IMR-90 (cell line): Measurements from ENCODE around the gene IAPP.
"Not testable (repeated sequence)": the region's sequence is repeated elsewhere in the genome, so short reads cannot be mapped to it uniquely, and the experiment has no call there.

ENCODE experiments used
- BHLHE40 ChIP-seq: fragments of 150-350 bp; IDR thresholded peaks from 2 replicates; pipeline ENCODE4 v1.6.1; 2016; ENCODE audit warnings: mild to moderate bottlenecking, low read depth, low read length
- CEBPB ChIP-seq: IDR thresholded peaks from 2 replicates; pipeline ENCODE4 v1.6.1; 2012; ENCODE audit warnings: low read depth, low read length, improper control_type of control experiment
- CHD1 ChIP-seq: IDR thresholded peaks from 2 replicates; pipeline ENCODE4 v1.6.1; 2012; ENCODE audit warnings: low read depth, low read length, improper control_type of control experiment
- MAFK ChIP-seq: IDR thresholded peaks from 2 replicates; pipeline ENCODE4 v1.6.1; 2012; ENCODE audit warnings: low read depth, low read length, improper control_type of control experiment
- MAZ ChIP-seq: IDR thresholded peaks from 2 replicates; pipeline ENCODE4 v1.6.1; 2012; ENCODE audit warnings: low read depth, mild to moderate bottlenecking, low read length, improper control_type of control experiment, moderate library complexity, borderline replicate concordance
- MXI1 ChIP-seq: IDR thresholded peaks from 2 replicates; pipeline ENCODE4 v1.6.1; 2012; ENCODE audit warnings: low read depth, mild to moderate bottlenecking, low read length, moderate library complexity, borderline replicate concordance
- POLR2A ChIP-seq: IDR thresholded peaks from 2 replicates; pipeline ENCODE4 v1.6.1; 2012; ENCODE audit warnings: mild to moderate bottlenecking, low read depth, low read length
- RAD21 ChIP-seq: IDR thresholded peaks from 2 replicates; pipeline ENCODE4 v1.6.1; 2012; ENCODE audit warnings: low read length, improper control_type of control experiment
- RFX5 ChIP-seq: IDR thresholded peaks from 2 replicates; pipeline ENCODE4 v1.8.0; 2012; ENCODE audit warnings: low read depth, mild to moderate bottlenecking, low read length, moderate library complexity
- SMC3 ChIP-seq: fragments of 150-350 bp; IDR thresholded peaks from 2 replicates; pipeline ENCODE4 v1.6.1; 2016; ENCODE audit warnings: low read depth, mild to moderate bottlenecking, antibody characterized with exemption, low read length, moderate library complexity
- TF ChIP-seq, protein P1 (sequence below): conservative IDR thresholded peaks from 2 replicates; pipeline ENCODE4 v1.5.1; 2012; ENCODE audit warnings: mild to moderate bottlenecking, low read depth, low read length, improper control_type of control experiment
- TF ChIP-seq, protein P2 (sequence below): fragments of 150-350 bp; IDR thresholded peaks from 2 replicates; pipeline ENCODE4 v1.6.1; 2017; ENCODE audit warnings: mild to moderate bottlenecking, antibody characterized with exemption, low read length, low read depth

DNA sequence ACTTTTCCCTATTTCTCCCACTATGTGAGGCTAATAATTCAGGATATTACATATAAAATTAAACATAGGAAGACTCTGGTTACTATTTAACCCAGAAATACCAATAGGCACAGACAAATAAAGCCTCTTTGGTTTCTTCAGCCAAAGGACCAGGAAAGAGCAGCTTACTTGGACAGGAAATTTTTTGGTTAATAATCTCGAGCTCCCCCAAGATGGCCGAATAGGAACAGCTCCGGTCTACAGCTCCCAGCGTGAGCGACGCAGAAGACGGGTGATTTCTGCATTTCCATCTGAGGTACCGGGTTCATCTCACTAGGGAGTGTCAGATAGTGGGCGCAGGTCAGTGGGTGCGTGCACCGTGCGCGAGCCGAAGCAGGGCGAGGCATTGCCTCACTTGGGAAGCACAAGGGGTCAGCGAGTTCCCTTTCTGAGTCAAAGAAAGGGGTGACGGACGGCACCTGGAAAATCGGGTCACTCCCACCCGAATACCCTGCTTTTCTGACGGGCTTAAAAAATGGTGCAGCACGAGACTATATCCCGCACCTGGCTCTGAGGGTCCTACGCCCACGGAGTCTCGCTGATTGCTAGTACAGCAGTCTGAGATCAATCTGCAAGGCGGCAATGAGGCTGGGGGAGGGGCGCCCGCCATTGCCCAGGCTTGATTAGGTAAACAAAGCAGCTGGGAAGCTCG lies 46.5 kb downstream of the IAPP start:
- not testable (repeated sequence) for TF ChIP-seq POLR2A, MAFK, RAD21, BHLHE40, MXI1, SMC3, CHD1, CEBPB, MAZ, RFX5
- TF ChIP-seq, protein P1, sequence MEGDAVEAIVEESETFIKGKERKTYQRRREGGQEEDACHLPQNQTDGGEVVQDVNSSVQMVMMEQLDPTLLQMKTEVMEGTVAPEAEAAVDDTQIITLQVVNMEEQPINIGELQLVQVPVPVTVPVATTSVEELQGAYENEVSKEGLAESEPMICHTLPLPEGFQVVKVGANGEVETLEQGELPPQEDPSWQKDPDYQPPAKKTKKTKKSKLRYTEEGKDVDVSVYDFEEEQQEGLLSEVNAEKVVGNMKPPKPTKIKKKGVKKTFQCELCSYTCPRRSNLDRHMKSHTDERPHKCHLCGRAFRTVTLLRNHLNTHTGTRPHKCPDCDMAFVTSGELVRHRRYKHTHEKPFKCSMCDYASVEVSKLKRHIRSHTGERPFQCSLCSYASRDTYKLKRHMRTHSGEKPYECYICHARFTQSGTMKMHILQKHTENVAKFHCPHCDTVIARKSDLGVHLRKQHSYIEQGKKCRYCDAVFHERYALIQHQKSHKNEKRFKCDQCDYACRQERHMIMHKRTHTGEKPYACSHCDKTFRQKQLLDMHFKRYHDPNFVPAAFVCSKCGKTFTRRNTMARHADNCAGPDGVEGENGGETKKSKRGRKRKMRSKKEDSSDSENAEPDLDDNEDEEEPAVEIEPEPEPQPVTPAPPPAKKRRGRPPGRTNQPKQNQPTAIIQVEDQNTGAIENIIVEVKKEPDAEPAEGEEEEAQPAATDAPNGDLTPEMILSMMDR = not testable (repeated sequence)
- TF ChIP-seq, protein P2, sequence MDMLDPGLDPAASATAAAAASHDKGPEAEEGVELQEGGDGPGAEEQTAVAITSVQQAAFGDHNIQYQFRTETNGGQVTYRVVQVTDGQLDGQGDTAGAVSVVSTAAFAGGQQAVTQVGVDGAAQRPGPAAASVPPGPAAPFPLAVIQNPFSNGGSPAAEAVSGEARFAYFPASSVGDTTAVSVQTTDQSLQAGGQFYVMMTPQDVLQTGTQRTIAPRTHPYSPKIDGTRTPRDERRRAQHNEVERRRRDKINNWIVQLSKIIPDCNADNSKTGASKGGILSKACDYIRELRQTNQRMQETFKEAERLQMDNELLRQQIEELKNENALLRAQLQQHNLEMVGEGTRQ = not testable (repeated sequence)
